ENCODE data around the gene C4orf54. TPM values are rescaled to one million over a fixed set of nuclear protein-coding genes. Genes with fewer than 3 reads are reported as not detected.

C4orf54 gene
- total RNA-seq, 1 donor from 2014 or later, result not detected

DNA sequence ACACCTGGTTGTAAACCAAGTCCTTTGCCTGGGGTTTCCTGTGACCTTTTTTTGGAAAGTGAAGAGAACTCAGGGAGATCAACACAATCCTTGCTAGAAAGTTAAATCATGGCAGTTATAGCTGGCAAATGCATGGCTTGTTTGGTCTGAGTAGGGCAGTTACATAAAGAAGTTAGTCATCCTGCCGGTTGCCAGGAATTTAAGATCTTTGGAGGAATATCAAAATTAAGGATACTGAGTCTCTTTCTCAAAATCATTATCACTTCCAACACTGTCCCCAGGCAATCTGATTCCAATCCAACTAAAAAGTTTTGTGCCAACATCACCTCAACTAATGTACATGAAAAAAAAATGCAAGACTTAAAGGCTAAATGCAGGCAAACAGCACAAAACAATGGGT lies 40.3 kb downstream of the C4orf54 start:
- Mint-ChIP-seq H3K36me3 (ENCODE audit: low read depth) (no peaks in the 10 kb centered on the region), H3K4me1 (no peaks in the 10 kb centered on the region), H3K27me3 (peaks cover 9% of the 10 kb centered on the region), H3K9me3 (no peaks in the 10 kb centered on the region), H3K27ac (no peak overlapping the region), H3K4me3 (no peak overlapping the region)
- DNase-seq, result no peak
- POLR2A ChIA-PET, result no interaction called here
- TF ChIP-seq, protein P1, sequence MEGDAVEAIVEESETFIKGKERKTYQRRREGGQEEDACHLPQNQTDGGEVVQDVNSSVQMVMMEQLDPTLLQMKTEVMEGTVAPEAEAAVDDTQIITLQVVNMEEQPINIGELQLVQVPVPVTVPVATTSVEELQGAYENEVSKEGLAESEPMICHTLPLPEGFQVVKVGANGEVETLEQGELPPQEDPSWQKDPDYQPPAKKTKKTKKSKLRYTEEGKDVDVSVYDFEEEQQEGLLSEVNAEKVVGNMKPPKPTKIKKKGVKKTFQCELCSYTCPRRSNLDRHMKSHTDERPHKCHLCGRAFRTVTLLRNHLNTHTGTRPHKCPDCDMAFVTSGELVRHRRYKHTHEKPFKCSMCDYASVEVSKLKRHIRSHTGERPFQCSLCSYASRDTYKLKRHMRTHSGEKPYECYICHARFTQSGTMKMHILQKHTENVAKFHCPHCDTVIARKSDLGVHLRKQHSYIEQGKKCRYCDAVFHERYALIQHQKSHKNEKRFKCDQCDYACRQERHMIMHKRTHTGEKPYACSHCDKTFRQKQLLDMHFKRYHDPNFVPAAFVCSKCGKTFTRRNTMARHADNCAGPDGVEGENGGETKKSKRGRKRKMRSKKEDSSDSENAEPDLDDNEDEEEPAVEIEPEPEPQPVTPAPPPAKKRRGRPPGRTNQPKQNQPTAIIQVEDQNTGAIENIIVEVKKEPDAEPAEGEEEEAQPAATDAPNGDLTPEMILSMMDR (IDR thresholded peaks at IDR 0.05), result no peak
- intact Hi-C loops (cut with micrococcal nuclease), result no loop called here
- CTCF ChIA-PET, result no interaction called here
- no peak for ATAC-seq (ENCODE audit: low read depth)

DNA sequence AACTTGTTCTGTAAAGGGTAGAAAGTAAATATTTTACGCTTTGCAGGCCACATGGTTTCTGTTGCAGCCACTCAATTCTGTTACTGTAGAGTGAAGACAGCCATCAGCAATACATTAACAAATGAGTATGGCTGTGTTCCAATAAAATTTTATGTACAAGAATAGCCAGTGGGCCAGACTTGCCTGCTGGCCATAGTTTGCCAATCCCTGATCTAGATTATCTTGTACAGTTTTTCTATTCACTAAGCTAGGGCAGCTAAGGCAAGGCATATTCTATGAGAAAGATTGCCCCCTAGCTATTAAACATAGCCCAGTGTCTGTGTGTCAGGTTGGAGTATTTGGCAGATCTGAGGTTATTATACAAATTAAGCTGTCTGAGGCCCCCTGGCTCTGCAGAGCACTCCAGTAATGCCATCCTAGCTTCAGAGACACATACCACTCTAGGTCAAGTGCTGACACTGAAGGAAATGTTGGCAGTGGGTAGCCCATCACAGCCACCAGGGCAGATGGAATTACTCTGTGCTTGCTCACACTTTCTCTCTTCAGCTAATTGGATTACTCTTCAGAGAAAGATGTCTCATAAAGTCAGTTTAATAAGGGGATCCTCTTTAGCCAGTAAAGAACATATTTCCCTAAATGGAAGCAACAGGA lies 42.3 kb downstream of the C4orf54 start:
- ChIA-PET CTCF (interaction anchor here (0.6 to 0.9 kb wide), 2 partner anchors 152 to 271 kb away, joined by 3 read pairs; no protein-coding TSS in a partner anchor), POLR2A (no interaction called here)
- H3K4me1 Mint-ChIP-seq, result no peaks in the 10 kb centered on the region
- no peaks in the 10 kb centered on the region for H3K9me3 Mint-ChIP-seq
- H3K4me3 Mint-ChIP-seq, result no peak overlapping the region
- H3K27ac Mint-ChIP-seq, result no peak overlapping the region
- TF ChIP-seq, protein P1 (IDR thresholded peaks at IDR 0.05), result no peak
- DNase-seq (no peak), ATAC-seq (ENCODE audit: low read depth) (no peak)
- H3K36me3 Mint-ChIP-seq (ENCODE audit: low read depth), result no peaks in the 10 kb centered on the region
- intact Hi-C loops (cut with micrococcal nuclease), result no loop called here
- peaks cover 16% of the 10 kb centered on the region for H3K27me3 Mint-ChIP-seq

DNA sequence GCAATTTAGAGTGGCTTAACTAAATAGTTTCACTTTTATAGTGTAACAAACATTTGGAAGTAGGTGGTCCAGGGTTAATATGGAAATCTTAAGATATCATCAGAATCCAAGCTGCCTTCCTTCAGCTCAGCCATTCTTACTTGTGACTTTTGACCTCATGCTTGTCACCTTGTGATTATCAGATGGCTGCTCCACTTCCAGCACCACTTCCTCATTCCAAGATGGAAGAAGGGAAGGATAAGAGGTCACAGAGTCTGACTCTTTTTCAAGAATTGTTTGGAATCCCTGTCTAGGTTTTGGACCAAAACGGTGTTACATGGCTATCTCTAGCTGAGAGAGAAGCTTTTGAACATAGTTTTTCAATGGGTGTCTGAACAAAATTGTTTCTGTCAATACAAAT lies 43.1 kb downstream of the C4orf54 start:
- Mint-ChIP-seq H3K4me1 (no peaks in the 10 kb centered on the region), H3K36me3 (ENCODE audit: low read depth) (no peaks in the 10 kb centered on the region), H3K27me3 (peaks cover 16% of the 10 kb centered on the region), H3K27ac (no peak overlapping the region), H3K9me3 (no peaks in the 10 kb centered on the region), H3K4me3 (no peak overlapping the region)
- intact Hi-C loops (cut with micrococcal nuclease), result no loop called here
- ATAC-seq (ENCODE audit: low read depth) (no peak), DNase-seq (no peak)
- TF ChIP-seq, protein P1 (IDR thresholded peaks at IDR 0.05), result no peak
- CTCF ChIA-PET, result no interaction called here
- POLR2A ChIA-PET, result no interaction called here

DNA sequence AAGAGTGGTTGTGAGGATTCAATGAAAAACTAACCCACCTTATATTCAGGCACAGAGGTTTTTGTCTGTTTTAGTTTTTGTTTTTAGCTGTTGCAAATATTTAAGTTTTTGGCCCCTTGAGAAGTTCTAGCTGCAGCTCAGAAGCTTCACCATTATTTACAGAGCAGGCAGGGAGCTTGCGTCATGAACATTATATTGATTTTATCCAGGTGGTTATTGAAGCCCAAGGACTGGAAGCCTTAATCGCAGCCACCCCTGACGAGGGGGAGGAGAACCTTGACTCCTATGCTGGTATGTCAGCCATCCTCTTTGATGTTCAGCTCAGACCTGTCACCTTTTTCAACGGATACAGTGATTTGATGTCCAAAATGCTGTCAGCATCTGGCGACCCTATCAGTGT lies 44.9 kb downstream of the C4orf54 start:
- no peak for ATAC-seq (ENCODE audit: low read depth)
- Mint-ChIP-seq H3K27me3 (peaks cover 13% of the 10 kb centered on the region), H3K27ac (no peak overlapping the region), H3K4me1 (no peaks in the 10 kb centered on the region), H3K9me3 (no peaks in the 10 kb centered on the region), H3K4me3 (no peak overlapping the region), H3K36me3 (ENCODE audit: low read depth) (no peaks in the 10 kb centered on the region)
- CTCF ChIA-PET, result no interaction called here
- TF ChIP-seq, protein P1 (IDR thresholded peaks at IDR 0.05), result no peak
- POLR2A ChIA-PET, result no interaction called here
- no peak for DNase-seq
- intact Hi-C loops (cut with micrococcal nuclease), result no loop called here

DNA sequence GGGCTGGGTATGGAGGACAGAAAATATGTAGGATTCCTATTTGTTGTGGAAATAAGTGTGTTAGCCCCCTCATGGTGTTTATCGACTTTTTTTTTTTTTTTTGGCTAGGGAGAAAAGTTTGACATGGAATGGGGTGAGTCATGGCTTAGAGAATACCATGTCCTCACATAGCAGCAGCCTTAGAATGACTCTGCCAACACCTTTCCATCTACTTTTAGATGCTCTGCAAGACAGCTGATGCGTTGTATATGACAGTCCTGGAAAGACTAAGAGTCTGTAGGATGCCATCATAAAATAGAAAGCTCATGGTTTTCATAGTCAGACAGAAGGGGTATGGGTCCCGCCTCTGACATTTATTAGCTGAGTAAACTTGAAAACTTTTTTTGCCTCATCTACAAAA lies 45.3 kb downstream of the C4orf54 start:
- H3K36me3 Mint-ChIP-seq (ENCODE audit: low read depth), result no peaks in the 10 kb centered on the region
- ChIA-PET CTCF (no interaction called here), POLR2A (no interaction called here)
- no peak overlapping the region for H3K27ac Mint-ChIP-seq
- no peaks in the 10 kb centered on the region for H3K9me3 Mint-ChIP-seq
- intact Hi-C loops (cut with micrococcal nuclease), result no loop called here
- DNase-seq (no peak), ATAC-seq (ENCODE audit: low read depth) (no peak)
- H3K4me3 Mint-ChIP-seq, result no peak overlapping the region
- peaks cover 13% of the 10 kb centered on the region for H3K27me3 Mint-ChIP-seq
- TF ChIP-seq, protein P1 (IDR thresholded peaks at IDR 0.05), result no peak
- no peaks in the 10 kb centered on the region for H3K4me1 Mint-ChIP-seq
